ENCODE measurements around the gene INTS1.
A peak's percentile ranks its signal among the peaks of the same experiment; 100 is the strongest.

The INTS1 gene

GRCh38 chr7:1463676-1464223, 40.4 kb downstream of the INTS1 start:
- peak; percentile 36 for DNase-seq (ENCODE audit: low read depth)
- no peak for TF ChIP-seq CTCF (conservative IDR thresholded peaks at IDR 0.05; ENCODE audit: control insufficient read depth, insufficient read depth, low read depth, low read length)

GRCh38 chr7:1461646-1462375, 42.4 kb downstream of the INTS1 start:
- DNase-seq (ENCODE audit: low read depth), result no peak
- no peak overlapping the region for H3K4me3 ChIP-seq (ENCODE audit: control insufficient read depth, low read depth, low read length)
- no peak for TF ChIP-seq CTCF (conservative IDR thresholded peaks at IDR 0.05; ENCODE audit: control insufficient read depth, insufficient read depth, low read depth, low read length)

More at GRCh38 chr7:1463676-1464223, 40.4 kb downstream of the INTS1 start:
- H3K4me3 ChIP-seq (ENCODE audit: control insufficient read depth, low read depth, low read length), result no peak overlapping the region

- no peak for TF ChIP-seq CTCF (conservative IDR thresholded peaks at IDR 0.05; ENCODE audit: control insufficient read depth, insufficient read depth, low read depth, low read length)
- peak overlapping the region; percentile 10 for H3K4me3 ChIP-seq (ENCODE audit: control insufficient read depth, low read depth, low read length)
- DNase-seq (ENCODE audit: low read depth), result peak; percentile 72
Observed at GRCh38 chr7:1460821-1461645, 43.2 kb downstream of the INTS1 start.

GRCh38 chr7:1459920-1460820, 44.0 kb downstream of the INTS1 start:
- no peak for DNase-seq (ENCODE audit: low read depth)
- TF ChIP-seq CTCF (conservative IDR thresholded peaks at IDR 0.05; ENCODE audit: control insufficient read depth, insufficient read depth, low read depth, low read length), result no peak
- H3K4me3 ChIP-seq (ENCODE audit: control insufficient read depth, low read depth, low read length), result peak overlapping the region; percentile 37

- DNase-seq (ENCODE audit: low read depth), result peak; percentile 96
- no peak overlapping the region for H3K4me3 ChIP-seq (ENCODE audit: control insufficient read depth, low read depth, low read length)
- TF ChIP-seq CTCF (conservative IDR thresholded peaks at IDR 0.05; ENCODE audit: control insufficient read depth, insufficient read depth, low read depth, low read length), result no peak
Observed at GRCh38 chr7:1459512-1459892, 44.7 kb downstream of the INTS1 start.
